GM15510 (cell line): ENCODE measurements around the gene PPP1R3F.

Source experiments
- POLR2A ChIP-seq: IDR thresholded peaks from 3 replicates; pipeline ENCODE4 v1.6.1; 2011; ENCODE audit warnings: borderline replicate concordance; ENCODE audit not compliant: insufficient read length; ENCODE audit errors: extremely low read depth

The PPP1R3F gene

DNA sequence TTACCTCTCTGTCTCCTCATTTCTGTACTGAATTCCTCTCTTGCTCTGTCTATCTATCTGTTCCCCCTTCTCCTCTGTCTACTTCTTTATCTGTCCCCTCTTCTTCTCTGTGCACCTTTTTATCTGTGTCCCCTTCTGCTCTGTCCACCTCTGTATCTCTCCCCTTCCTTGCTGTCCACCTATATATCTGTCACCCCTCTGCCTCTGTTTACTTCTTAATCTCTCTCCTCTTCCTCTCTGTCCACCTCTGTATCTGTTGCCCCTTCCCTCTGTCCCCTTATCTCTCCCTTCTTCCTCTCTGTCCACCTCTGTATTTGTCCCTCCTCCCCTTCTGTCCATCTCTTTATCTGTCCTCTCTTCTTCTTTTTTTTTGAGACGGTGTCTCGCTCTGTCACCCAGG is 25.4 kb upstream of the PPP1R3F start:
- TF ChIP-seq POLR2A: no peak

DNA sequence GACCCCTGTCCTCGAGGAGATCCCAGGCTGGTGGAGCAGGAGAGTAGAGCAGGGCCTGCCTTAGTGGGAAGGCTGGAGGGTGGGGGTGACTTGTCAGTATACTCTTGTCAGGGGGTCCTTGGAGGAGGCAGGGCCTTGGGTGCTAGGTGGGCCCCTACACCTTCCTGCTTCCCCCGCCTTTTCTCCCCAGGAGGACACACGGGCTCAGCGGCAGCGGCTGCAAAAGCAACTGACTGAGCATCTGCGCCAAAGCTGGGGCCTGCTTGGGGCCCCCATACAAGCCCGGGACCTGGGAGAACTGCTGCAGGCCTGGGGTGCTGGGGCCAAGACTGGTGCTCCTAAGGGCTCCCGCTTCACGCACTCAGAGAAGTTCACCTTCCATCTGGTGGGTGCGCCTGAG is 23.1 kb upstream of the PPP1R3F start:
- no peak for TF ChIP-seq POLR2A

DNA sequence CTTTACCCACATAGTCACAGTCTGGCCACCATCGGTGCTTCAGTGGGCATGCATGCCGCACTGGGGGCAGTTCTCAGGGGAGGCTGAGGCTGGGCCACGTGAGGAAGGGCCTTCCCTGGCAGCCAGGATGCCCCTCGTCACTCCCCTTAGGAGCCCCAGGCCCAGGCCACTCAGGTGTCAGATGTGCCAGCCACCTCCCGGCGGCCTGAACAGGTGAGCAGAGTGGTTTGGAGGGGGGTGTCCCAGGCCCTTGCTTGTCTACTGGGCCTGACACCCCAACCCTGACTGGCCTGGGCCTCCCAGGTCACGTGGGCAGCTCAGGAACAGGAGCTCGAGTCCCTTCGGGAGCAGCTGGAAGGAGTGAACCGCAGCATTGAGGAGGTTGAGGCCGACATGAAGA is 22.2 kb upstream of the PPP1R3F start:
- no peak for TF ChIP-seq POLR2A

DNA sequence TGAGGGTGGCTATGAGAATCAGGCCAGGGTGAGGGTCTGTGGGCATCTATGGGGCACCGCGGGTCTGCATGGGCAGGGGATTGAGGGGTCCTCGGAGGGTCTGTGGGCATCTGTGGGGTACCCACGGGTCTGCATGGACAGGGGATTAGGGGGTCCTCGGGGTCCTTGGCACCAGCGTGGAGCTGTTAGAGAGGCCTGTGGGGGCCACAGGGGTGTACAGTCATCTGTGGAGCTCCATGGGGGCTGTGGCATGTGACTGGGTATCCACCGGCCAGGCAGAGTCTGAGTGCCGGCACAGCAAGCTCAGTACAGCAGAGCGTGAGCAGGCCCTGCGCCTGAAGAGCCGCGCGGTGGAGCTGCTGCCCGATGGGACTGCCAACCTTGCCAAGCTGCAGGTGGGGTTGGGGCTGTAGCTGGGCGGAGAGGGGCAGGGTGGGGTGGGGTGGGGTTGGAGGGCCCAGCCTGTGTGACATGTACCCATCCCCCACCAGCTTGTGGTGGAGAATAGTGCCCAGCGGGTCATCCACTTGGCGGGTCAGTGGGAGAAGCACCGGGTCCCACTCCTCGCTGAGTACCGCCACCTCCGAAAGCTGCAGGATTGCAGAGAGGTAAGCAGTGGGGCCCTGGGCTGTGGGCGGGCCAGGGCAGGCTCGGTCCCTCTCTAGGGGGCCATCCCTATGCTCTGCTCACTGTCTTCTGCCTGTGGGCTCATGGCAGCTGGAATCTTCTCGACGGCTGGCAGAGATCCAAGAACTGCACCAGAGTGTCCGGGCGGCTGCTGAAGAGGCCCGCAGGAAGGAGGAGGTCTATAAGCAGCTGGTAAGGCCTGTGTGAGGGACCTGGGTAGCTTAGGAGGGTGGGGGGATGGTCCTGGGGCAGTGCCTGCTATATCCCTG is 21.4 kb upstream of the PPP1R3F start:
- no peak for TF ChIP-seq POLR2A

DNA sequence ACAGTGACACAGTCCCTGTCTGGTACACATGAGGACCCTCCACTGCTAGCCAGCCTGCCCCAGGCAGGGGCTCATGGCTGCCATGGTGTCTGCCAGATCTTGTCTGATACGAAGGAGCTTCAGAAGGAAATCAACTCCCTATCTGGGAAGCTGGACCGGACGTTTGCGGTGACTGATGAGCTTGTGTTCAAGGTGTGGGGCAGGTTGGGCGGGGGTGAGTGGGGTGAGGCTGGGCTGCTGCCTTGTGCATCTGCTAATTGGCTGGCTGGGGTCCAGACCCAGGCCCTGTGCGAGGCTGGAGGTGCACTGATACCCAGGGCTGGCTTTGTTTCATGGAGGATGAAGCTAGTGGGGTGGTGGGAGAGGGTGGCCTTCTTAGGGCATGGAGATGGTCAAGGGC is 20.5 kb upstream of the PPP1R3F start:
- no peak for TF ChIP-seq POLR2A

DNA sequence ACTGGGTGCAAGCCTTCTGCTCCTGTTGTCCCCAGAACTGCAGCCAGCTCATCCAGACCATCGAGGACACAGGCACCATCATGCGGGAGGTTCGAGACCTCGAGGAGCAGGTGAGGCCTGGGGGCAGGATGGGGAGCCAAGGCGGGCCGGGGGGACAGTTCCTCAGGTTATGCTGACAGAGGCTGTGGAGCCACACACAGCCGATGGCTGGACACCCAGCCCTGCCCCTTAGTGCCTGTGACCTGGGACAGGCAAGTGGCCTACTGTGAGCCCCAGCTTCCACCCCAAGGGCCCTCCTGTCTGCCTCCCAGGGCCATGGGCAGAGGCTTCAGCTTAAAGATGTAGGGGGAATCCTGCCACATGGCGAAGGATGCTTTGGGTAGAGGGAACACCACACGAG is 20.0 kb upstream of the PPP1R3F start:
- no peak for TF ChIP-seq POLR2A

DNA sequence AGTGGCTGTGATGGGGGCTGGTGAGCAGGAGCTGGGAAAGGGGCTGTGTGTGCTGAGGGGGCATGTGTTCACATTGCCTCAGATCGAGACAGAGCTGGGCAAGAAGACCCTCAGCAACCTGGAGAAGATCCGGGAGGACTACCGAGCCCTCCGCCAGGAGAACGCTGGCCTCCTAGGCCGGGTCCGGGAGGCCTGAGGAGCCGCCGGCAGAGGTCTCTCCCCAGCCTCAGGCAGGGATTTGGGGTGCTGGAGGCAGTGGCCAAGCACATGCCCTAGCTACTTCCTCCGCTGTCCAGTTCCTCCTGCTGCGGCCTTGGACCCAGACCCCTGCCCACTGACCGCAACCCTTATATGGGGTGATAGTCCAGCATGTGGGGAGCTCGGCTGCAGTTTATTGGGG is 19.5 kb upstream of the PPP1R3F start:
- no peak for TF ChIP-seq POLR2A

DNA sequence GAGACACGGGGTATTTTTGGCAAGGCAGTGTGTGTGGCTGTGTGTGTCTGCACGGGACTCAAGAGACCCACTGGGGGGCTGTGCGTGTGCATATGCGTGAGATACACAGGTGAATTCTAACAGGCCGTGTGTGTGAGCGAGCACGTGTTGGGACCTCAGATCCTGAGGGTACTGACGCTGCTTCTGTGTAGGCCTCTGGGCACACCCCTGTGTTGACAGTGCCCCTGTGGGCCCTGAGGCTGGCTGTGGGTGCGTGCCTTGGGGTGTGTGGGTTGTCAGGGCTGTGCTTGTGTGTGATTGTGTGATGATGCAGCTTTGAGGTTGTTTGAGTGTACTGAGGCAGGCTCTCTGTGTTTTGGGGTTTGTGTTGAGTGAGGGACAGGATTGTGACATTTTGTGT is 19.0 kb upstream of the PPP1R3F start:
- no peak for TF ChIP-seq POLR2A

DNA sequence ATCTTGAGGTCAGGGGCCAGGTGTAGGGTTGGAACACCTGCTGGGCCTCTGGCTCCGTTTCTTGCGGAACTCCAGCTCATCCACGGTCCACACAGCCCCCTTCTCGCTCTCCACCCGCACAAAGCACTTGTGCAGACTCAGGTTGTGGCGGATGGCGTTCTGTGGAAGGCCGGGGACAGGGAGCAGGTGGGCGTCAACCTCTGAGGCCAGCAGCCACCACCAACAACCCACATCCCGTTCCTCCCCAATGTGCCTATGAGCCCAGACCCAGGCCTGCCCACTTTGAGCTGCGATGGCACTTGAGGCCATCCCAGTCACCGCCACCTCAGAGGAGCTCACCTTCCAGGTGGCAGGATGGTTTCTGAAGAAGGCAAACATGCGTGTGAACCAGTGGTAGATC is 18.3 kb upstream of the PPP1R3F start:
- no peak for TF ChIP-seq POLR2A

DNA sequence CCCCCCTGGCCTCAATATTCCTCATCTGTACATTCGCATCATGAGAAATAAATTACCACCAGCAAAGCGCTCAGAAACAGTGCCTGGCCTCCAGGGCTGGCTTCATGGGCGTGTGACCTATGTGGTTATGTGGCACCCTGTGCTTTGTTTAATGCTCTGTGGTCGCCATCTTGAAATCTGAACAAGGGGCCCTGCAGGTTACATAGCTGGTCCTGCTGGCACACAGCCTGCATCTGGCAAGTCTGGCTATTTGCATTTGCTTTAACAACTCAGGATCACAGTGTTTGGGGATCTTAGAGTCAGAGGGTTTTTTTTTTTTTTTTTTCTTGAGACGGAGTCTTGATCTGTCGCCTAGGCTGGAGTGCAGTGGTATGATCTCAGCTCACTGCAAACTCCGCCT is 15.0 kb upstream of the PPP1R3F start:
- no peak for TF ChIP-seq POLR2A

DNA sequence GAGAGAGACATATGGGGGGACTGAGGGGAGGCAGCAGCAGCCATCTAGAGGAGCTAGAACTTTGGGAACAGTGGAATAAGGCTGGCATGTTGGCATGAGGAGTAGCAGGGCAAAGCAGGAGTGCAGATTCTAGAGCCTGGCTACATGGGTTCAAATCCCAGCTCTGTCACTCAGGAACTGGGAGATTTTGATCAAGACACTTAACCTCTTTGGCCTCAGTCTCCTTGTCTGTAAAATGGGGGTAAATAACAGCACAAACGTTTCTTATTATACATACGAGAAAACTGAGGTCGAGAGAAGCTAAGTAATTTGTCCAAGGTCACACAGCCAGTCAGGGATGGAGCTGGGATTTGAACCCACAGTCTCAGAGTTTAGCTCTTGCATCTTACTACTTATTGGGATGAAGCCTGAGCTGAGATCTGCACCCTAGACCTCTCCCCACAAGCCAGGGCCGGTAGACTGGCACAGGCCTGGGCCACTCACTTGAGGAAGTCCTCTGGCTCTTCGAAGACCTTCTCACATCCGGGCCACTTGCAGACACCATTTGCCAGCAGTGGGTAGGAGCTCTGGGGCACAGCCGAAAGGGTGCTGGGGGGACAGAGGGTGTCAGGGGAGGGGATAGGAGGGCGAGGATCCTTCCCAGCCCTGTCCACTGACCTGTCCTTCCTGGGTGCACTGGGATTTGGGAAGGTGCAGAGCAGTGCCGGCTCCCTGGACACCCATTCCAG is 13.2 kb upstream of the PPP1R3F start:
- no peak for TF ChIP-seq POLR2A

DNA sequence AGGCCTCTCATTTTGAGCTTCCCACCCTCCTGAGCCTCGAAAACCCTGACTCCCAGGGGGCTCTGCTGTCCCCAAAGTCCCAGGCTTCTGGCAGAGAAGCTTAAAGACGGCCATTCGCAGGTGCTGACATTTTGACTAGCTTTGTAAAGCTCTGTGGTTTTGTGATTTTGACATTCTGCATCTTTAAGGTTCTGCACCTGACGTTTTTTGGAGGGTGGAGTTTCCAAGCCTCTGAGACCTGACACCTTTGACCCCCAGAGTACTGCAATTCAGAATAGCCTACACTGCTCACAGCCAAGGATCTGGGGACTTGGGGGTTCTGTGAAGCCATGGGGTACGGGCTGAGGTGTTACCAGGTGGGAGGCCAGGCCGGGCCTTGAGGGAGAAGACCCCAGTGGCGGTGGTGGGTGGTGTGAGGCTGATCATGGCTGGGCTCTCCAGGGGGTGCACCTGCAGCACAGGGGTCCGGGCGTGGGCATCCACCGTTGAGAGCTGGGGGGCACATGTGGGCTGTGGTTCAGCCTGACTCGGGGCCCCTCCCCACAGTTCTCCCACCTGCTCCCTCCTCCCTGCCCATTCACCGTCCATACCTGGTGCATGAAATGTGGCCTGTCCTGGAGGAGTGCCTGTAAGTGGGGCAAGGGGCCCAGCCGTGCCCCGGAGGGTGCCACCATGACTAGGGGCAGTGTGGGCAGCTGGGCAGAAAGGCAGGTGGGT is 12.4 kb upstream of the PPP1R3F start:
- no peak for TF ChIP-seq POLR2A

DNA sequence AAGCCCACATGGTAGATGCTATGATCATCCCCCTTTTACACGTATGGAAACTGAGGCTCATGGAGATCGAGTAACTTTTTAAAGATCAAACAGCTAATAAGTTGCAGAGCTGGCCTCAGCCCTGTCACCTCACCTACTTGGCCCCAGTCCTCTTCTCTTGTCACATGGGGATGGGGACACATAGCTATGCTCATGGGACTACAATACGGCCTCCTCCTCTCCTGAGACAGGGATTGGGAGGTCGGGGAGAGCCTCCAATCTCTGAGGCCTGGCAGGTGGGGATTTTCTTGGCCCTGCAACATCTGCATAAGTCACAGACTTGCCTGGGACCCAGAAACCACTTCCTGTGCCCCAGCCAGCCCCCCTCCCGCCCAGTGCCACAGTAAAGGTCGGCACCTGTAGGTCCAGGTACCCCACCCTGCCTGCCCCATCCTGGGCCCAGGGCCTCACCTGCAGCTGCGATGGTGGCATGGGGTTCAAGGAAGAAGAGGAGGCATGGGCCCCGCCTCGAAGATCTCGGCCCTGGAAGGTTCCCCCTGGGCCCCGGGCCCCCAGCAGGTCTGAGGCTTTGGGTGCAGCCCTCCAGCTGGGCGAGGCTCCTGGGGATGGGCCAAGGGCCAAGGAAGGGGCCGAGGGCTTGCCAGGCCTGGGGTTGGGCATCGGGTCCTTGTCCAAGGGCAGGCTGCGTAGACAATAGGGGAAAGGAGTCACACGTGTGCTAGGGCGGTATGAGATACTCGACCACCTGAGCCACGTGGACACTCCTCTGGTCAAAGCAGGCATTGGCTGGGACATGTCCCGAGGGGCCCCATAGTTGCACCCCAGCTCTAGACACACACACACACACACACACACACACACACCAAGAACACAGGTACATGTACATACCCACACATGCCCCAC is 11.5 kb upstream of the PPP1R3F start:
- TF ChIP-seq POLR2A: no peak

DNA sequence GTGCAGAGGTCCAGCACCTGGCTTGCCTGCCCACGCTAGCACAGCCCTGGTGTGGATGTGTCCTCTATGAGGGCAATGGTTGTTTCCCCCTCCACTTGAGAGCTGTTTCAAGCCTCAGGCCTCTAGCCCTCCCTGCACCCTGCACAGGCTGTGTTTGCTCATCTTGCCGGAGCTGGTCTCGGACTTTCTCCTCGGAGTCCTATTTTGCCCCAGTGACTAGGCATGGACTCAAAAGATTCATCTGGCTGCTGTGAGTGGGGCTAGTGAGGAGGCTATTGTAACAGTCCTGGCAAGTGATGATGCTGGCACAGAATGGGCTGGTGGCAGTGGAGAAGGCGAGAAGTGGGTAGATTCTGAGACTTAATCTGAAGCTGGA is 10.9 kb upstream of the PPP1R3F start:
- TF ChIP-seq POLR2A: no peak
